K562 (cell line): Measurements from ENCODE around the gene POLN. TPM values are rescaled to one million over a fixed set of nuclear protein-coding genes. Genes with fewer than 3 reads are reported as not detected.
A peak's percentile ranks its signal among the peaks of the same experiment; 100 is the strongest.

Experiments
- ATAC-seq: fragments of 200-7000 bp; cut with Tn5 transposase; 3 replicates; pipeline ENCODE4 v1.9.1; 2020; ENCODE audit warnings: moderate library complexity
- BruUV-seq: library from RNA; stranded (reverse); fragments of 400-500 nt; replicated peaks from 2 replicates; lab custom pipeline; 2021; lab: Mats Ljungman, UMichigan
- CTCF ChIA-PET: fragments of 300-600 bp; formaldehyde crosslinking; extraction: SDS; loops from one replicate; lab custom pipeline; 2021; ENCODE audit warnings: low intra/inter-chr PET ratio; lab: Yijun Ruan, JAX
- POLR2A ChIA-PET: fragments of 300-600, 350-650 bp; sonication (Branson Sonifier 250); formaldehyde crosslinking; extraction: SDS; loops from one replicate; lab custom pipeline; 2021; ENCODE audit warnings: antibody characterized with exemption, inconsistent platforms; lab: Yijun Ruan, JAX
- DNase-seq, 4 experiments: peaks; one replicate each; pipeline versions ENCODE4 v3.0.0 to v3.0.0-alpha.2; 2011 to 2018; ENCODE audit warnings: low spot score in 3 of 4, mixed read lengths in 3 of 4; ENCODE audit errors: extremely low read depth in 1 of 4
- FAIRE-seq: peaks from 2 replicates; lab custom pipeline; 2011; peaks lifted over from hg19 to GRCh38; lab: Jason Lieb, UNC
- H2AFZ ChIP-seq: 2 replicates; pipeline ENCODE4 v1.6.0; 2011; ENCODE audit warnings: low read depth, low read length, control low read depth, inconsistent platforms
- H3K27ac ChIP-seq: fragments of 200-600 bp; 3 replicates; pipeline ENCODE4 v1.8.0; 2011; ENCODE audit warnings: low read depth, mild to moderate bottlenecking, control low read depth, inconsistent platforms, low read length, moderate library complexity, mixed read lengths; ENCODE audit errors: extremely low read depth
- H3K27me3 ChIP-seq, 2 experiments: fragments of 300-600 bp in 1 of 2; 2 replicates in 1 of 2; 3 replicates in 1 of 2; pipeline versions ENCODE4 v1.6.0 to v1.8.0; 2011; ENCODE audit warnings: inconsistent platforms in 2 of 2, low read length in 2 of 2, mild to moderate bottlenecking in 1 of 2, mixed read lengths in 1 of 2, moderate library complexity in 1 of 2; ENCODE audit not compliant: control insufficient read depth in 2 of 2, insufficient read depth in 2 of 2
- H3K36me3 ChIP-seq: fragments of 300-600 bp; 3 replicates; pipeline ENCODE4 v1.8.0; 2011; ENCODE audit warnings: mild to moderate bottlenecking, low read length, inconsistent platforms; ENCODE audit not compliant: control insufficient read depth, insufficient read depth
- H3K4me1 ChIP-seq, 2 experiments: fragments of 200-600 bp in 1 of 2; replicated peaks in 1 of 2; 2 replicates in 1 of 2; 3 replicates in 1 of 2; pipeline versions ENCODE4 v1.5.1 to v1.8.0; 2011; ENCODE audit warnings: inconsistent platforms in 2 of 2, low read length in 2 of 2, mild to moderate bottlenecking in 1 of 2, mixed read lengths in 1 of 2, moderate library complexity in 1 of 2; ENCODE audit not compliant: control insufficient read depth in 2 of 2, insufficient read depth in 2 of 2
- H3K4me2 ChIP-seq: 2 replicates; pipeline ENCODE4 v1.6.1; 2011; ENCODE audit warnings: low read length, control low read depth, inconsistent platforms, mixed read lengths; ENCODE audit not compliant: insufficient read depth
- H3K4me3 ChIP-seq: fragments of 200-600 bp; sonication (generic), shearing (Covaris generic); 2 replicates; pipeline ENCODE4 v1.5.1; 2016; ENCODE audit warnings: control low read depth, inconsistent platforms
- H3K79me2 ChIP-seq: fragments of 200-600 bp; 3 replicates; pipeline ENCODE4 v1.8.0; 2011; ENCODE audit warnings: low read length, inconsistent platforms; ENCODE audit not compliant: control insufficient read depth, insufficient read depth
- H3K9ac ChIP-seq, 2 experiments: 2 replicates each; pipeline versions ENCODE4 v1.6.0 to v1.6.1; 2011; ENCODE audit warnings: low read depth in 2 of 2, low read length in 2 of 2, control low read depth in 1 of 2, inconsistent platforms in 1 of 2, mild to moderate bottlenecking in 1 of 2, mixed read lengths in 1 of 2; ENCODE audit not compliant: insufficient read depth in 1 of 2
- H3K9me1 ChIP-seq: one replicate; pipeline ENCODE4 v1.6.0; 2011; ENCODE audit warnings: inconsistent platforms, mild to moderate bottlenecking, low read length, moderate library complexity; ENCODE audit not compliant: control insufficient read depth, insufficient read depth
- H3K9me3 ChIP-seq: replicated peaks from 2 replicates; pipeline ENCODE4 v1.5.1; 2011; ENCODE audit warnings: low read depth, low read length, inconsistent platforms; ENCODE audit not compliant: control insufficient read depth, insufficient read depth
- H4K20me1 ChIP-seq: replicated peaks from 2 replicates; pipeline ENCODE4 v1.6.1; 2011; ENCODE audit warnings: low read length, inconsistent platforms, mixed read lengths; ENCODE audit not compliant: control insufficient read depth, insufficient read depth
- BCOR ChIP-seq: fragments of 450-650 bp; IDR thresholded peaks from 2 replicates; pipeline ENCODE4 v1.6.1; 2016
- GTF3C2 ChIP-seq: IDR thresholded peaks from 3 replicates; pipeline ENCODE4 v1.6.1; 2011; ENCODE audit warnings: borderline replicate concordance, mild to moderate bottlenecking, moderate library complexity; ENCODE audit not compliant: insufficient read length; ENCODE audit errors: extremely low read depth
- RAD21 ChIP-seq, 2 experiments: fragments of 250-450 bp in 1 of 2; fragments of 450-650 bp in 1 of 2; sonication (Bioruptor Pico) in 1 of 2; formaldehyde crosslinking in 1 of 2; IDR thresholded peaks in 1 of 2; conservative IDR thresholded peaks in 1 of 2; 2 replicates each; pipeline versions ENCODE4 v1.4.0 to v1.8.0; 2020 to 2022; ENCODE audit warnings: mild to moderate bottlenecking in 2 of 2, moderate library complexity in 1 of 2
- WGBS: fragments of 100-300 bp; shearing (Covaris generic); methylation state at CpG from one replicate; pipeline ENCODE4 v1.1.6; 2016; ENCODE audit warnings: low coverage, mixed read lengths; ENCODE audit not compliant: insufficient coverage; ENCODE audit errors: missing lambda C conversion rate; 5-methylcytosine and 5-hydroxymethylcytosine counted together
- in situ Hi-C: fragments of 300-500 bp; cut with MboI; formaldehyde crosslinking; loops from 4 replicates; pipeline ENCODE4 v1.15.0; 2018; ENCODE audit warnings: inconsistent platforms, mixed read lengths
- intact Hi-C: fragments of 100-400 bp; cut with micrococcal nuclease; formaldehyde crosslinking; loops from 2 replicates; pipeline ENCODE4 v1.14.2; 2022
- polyA plus RNA-seq, 8 experiments: library from polyadenylated mRNA; depleted of rRNA in 4 of 8; stranded (reverse) in 5 of 8; unstranded in 3 of 8; fragments of >200 nt; fragmentation: Nextera tagmentation in 2 of 8; fragmentation: Illumina TruSeq in 1 of 8; extraction: Ambion mirVana in 2 of 8; extraction: Trizol in 1 of 8; gene quantifications; 2 replicates each; pipeline versions ENCODE4 v1.2.1 to v1.2.3, GENCODE V29; 2011 to 2014; ENCODE audit warnings: inconsistent platforms in 1 of 8, missing spikeins in 1 of 8
- total RNA-seq, 7 experiments: library from RNA; depleted of rRNA in 6 of 7; stranded (reverse); fragments of >200 nt in 6 of 7; fragmentation: Illumina TruSeq in 2 of 7; extraction: Trizol in 2 of 7; gene quantifications; 2 replicates each; pipeline versions ENCODE4 v1.2.1 to v1.2.3, GENCODE V29; 2011 to 2021; ENCODE audit warnings: low replicate concordance in 1 of 7
- TF ChIP-seq, protein P1 (sequence below): sonication (generic); formaldehyde crosslinking; IDR thresholded peaks from 2 replicates; pipeline ENCODE4 v1.8.0; 2022; ENCODE audit warnings: missing genetic modification reagents, mild to moderate bottlenecking, moderate library complexity, borderline replicate concordance
- TF ChIP-seq, protein P2 (sequence below), 2 experiments: IDR thresholded peaks in 1 of 2; conservative IDR thresholded peaks in 1 of 2; 2 replicates each; pipeline ENCODE4 v1.6.1; 2016; ENCODE audit warnings: low read depth in 2 of 2, mild to moderate bottlenecking in 1 of 2, missing compliant biosample characterization in 1 of 2, missing genetic modification characterization in 1 of 2, moderate library complexity in 1 of 2

Gene POLN
- total and polyA plus RNA-seq, 9 of the 15 experiments (the other 6 are each of a cell fraction or from before 2014, with no cell fraction given) = 0.08 to 0.91 (median 0.32) TPM

DNA sequence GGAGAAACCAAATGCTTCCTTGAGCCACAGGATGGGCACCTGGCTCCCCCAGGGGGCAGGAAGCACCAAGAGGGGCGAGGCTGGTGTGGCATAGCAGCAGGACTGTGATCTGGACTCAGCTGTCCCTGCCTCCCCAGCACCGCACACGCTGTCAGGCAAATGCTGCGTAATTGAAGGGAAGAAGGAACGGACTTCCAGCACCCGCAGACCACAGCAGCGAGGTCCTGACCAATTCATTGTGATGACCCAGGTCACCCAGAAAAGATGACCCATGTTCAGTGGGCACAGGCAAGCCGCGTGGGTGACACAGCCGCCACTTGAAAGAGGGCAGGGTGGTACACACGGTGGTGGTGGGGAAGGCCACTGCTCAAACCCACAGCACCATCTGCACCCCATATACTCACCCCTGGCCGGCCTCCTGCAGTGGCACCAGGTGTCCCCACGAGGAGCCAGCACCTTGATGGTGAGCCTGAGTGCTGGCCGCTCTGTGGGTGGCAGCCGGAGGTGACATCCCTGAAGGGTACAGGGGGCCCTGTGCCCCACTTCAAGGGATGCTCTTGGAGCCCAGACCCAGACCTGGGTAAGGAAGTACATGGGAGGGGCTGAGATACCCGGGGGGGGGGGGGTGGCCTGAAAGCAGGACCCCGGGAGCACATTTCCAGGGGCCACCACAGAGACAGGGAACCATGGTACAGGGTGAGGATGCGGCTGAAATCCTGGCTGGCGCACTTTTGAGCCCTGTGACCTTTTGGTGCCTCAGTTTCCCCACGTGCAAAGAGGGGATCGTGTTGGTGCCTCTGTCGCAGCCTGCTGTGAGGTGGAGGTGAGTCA, 171.3 kb downstream of the POLN start:
- POLR2A ChIA-PET = interaction anchor here (1.0 to 1.2 kb wide), 2 partner anchors 11 to 17 kb away, joined by 3 to 4 read pairs; partner anchors contain the start of gene NAT8L
- 23% methylated on average over 22 of the region's 22 CpGs for WGBS

GRCh38 chr4:2069986-2070385, 171.9 kb downstream of the POLN start:
- WGBS = 35% methylated on average over 12 of the region's 14 CpGs

More for the DNA sequence above, 171.3 kb downstream of the POLN start:
- H4K20me1 ChIP-seq = no peaks in the 10 kb centered on the region
- TF ChIP-seq, protein P1, sequence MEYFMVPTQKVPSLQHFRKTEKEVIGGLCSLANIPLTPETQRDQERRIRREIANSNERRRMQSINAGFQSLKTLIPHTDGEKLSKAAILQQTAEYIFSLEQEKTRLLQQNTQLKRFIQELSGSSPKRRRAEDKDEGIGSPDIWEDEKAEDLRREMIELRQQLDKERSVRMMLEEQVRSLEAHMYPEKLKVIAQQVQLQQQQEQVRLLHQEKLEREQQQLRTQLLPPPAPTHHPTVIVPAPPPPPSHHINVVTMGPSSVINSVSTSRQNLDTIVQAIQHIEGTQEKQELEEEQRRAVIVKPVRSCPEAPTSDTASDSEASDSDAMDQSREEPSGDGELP (CRISPR knock-in tag) = no peak
- 0 out of 2 replicates have a peak, but pooled peaks have one; percentile 15 for TF ChIP-seq BCOR
- H3K4me3 ChIP-seq = no peak overlapping the region
- no peak overlapping the region for H3K4me2 ChIP-seq
- no peaks in the 10 kb centered on the region for H3K36me3 ChIP-seq
- H3K9me3 ChIP-seq = no peaks in the 10 kb centered on the region
- FAIRE-seq (no peak), DNase-seq (no peak), ATAC-seq (no peak)
- no peaks in the 10 kb centered on the region for H3K79me2 ChIP-seq
- CTCF ChIA-PET = no interaction called here
- H3K4me1 ChIP-seq = peaks cover 3 to 78% of the 10 kb centered on the region in 2 experiments; a peak in 3 of 5 replicates
- no peak overlapping the region for H3K27ac ChIP-seq
- BruUV-seq = no TSS peak
- intact Hi-C loops (no loop called here), in situ Hi-C loops (no loop called here)
- no peaks in the 10 kb centered on the region; a peak in 1 of 5 replicates for H3K27me3 ChIP-seq
- peak overlapping the region in 1 of 2 experiments; percentile 76; a peak in 2 of 4 replicates for H3K9ac ChIP-seq
- no peak overlapping the region for H2AFZ ChIP-seq
- H3K9me1 ChIP-seq = no peaks in the 10 kb centered on the region

More at GRCh38 chr4:2069986-2070385, 171.9 kb downstream of the POLN start:
- CTCF ChIA-PET = no interaction called here
- TF ChIP-seq GTF3C2 (no peak), RAD21 (CRISPR knock-in tag; conservative IDR thresholded peaks at IDR 0.05 in 1 of 2, IDR thresholded peaks at IDR 0.05 in 1 of 2) (no peak)
- TF ChIP-seq, protein P2, sequence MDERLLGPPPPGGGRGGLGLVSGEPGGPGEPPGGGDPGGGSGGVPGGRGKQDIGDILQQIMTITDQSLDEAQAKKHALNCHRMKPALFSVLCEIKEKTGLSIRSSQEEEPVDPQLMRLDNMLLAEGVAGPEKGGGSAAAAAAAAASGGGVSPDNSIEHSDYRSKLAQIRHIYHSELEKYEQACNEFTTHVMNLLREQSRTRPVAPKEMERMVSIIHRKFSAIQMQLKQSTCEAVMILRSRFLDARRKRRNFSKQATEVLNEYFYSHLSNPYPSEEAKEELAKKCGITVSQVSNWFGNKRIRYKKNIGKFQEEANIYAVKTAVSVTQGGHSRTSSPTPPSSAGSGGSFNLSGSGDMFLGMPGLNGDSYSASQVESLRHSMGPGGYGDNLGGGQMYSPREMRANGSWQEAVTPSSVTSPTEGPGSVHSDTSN (CRISPR knock-in tag; IDR thresholded peaks at IDR 0.05; ENCODE audit: low read depth) = no peak
- TF ChIP-seq, protein P2 (tag; conservative IDR thresholded peaks at IDR 0.05; ENCODE audit: low read depth) = no peak
- no peak overlapping the region for H3K4me3 ChIP-seq
- no peaks in the 10 kb centered on the region; a peak in 1 of 5 replicates for H3K27me3 ChIP-seq
- no peaks in the 10 kb centered on the region for H3K9me1 ChIP-seq
- in situ Hi-C loops (no loop called here), intact Hi-C loops (no loop called here)
- no peak for DNase-seq
- no peak for ATAC-seq
- no peaks in the 10 kb centered on the region for H3K79me2 ChIP-seq
- POLR2A ChIA-PET = interaction anchor here (1.0 kb wide), 1 partner anchor 18 kb away, joined by 4 read pairs; no protein-coding TSS in a partner anchor
- H3K4me1 ChIP-seq = peaks cover 3 to 75% of the 10 kb centered on the region in 2 experiments; a peak in 3 of 5 replicates
- FAIRE-seq = no peak
- no peak overlapping the region; a peak in 1 of 4 replicates for H3K9ac ChIP-seq
- no peak overlapping the region for H3K27ac ChIP-seq
- BruUV-seq = no TSS peak
- H4K20me1 ChIP-seq = no peaks in the 10 kb centered on the region
- H3K9me3 ChIP-seq = no peaks in the 10 kb centered on the region
- H3K36me3 ChIP-seq = no peaks in the 10 kb centered on the region
- H3K4me2 ChIP-seq = no peak overlapping the region
- H2AFZ ChIP-seq = no peak overlapping the region
